IPS-18c (cell line): ENCODE data around the gene MPPED1.

Experiments used
- H3K4me3 ChIP-seq: 2 replicates; pipeline ENCODE4 v1.7.0; 2013; ENCODE audit warnings: low read depth, mild to moderate bottlenecking, low read length, moderate library complexity; ENCODE audit not compliant: insufficient read depth
- H3K9me3 ChIP-seq: one replicate; pipeline ENCODE4 v1.6.1; 2013; ENCODE audit warnings: mild to moderate bottlenecking, low read length, moderate library complexity; ENCODE audit not compliant: control insufficient read depth, insufficient read depth

The MPPED1 gene

DNA sequence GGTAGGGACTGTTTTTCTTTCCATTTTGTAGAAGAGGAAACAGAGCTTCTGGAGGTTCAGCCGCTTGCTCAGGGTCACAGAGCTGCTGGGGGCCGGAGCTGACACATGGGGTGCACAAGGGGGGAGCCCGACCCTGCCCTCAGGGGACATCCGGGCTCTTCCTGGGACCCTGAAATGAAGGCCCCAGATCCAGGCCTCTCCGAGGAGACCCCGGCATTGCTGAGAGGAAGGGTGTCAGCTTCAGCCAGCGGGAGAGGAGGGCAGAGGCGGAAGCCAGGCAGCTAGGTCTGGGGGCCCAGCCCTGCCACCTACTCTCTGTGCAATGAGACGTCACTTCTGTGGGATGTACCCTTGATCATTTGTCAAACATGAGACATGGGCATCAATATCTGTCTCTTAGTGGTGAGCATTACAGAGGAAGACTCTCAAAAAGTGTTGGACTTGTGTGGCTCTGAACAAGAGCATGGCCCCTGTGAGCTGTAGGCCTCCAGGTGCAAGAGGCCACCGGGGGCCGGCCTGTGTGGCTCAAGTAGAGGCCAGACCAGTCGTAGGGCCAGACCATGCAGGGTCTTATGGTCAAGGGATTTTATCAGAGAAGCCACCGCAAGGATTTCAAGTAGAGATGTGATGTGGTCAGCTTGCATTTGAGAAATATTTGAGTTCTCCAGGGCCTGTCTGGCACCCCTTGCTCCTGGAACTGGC is 10.3 kb downstream of the MPPED1 start:
- H3K9me3 ChIP-seq, result no peaks in the 10 kb centered on the region
- no peak overlapping the region for H3K4me3 ChIP-seq

DNA sequence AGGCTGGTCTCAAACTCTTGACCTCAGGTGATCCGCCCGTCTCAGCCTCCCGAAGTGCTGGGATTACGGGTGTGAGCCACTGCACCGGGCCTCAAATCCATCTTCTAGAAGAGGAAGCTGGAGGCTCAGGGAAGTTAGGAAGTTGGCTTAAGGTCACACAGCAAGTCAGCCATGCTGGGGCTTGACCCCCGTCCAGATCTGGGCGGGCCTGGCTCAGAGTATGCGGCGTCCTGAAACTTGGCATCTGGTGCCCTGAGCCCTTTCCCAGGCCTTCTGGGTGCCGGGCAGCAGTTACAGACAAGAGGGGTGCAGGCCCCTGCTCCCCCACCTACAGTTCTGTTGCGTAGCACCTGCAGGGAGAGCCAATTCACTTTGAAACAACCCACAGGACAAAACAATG is 11.2 kb downstream of the MPPED1 start:
- Histone ChIP-seq H3K9me3 (no peaks in the 10 kb centered on the region), H3K4me3 (no peak overlapping the region)

DNA sequence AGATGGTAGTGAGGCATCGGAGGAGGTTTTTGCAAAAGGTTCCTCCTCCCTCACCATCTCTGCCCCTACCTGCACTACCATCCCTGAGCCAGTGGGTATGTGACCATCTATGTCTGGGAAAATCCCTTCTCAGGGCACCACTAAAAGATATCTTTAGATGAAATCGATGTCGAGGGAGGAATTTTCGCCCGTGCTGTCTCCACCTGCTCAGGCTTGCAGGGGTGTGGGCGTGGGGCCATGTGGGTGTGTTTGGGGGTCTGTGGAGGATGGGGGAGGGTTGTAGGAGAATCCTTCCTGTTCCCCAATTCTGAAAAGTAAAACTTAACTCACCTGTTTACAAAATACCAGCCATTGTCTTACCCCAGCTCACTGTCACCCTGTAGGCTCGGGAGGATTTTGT is 12.4 kb downstream of the MPPED1 start:
- no peak overlapping the region for H3K4me3 ChIP-seq
- H3K9me3 ChIP-seq, result no peaks in the 10 kb centered on the region

DNA sequence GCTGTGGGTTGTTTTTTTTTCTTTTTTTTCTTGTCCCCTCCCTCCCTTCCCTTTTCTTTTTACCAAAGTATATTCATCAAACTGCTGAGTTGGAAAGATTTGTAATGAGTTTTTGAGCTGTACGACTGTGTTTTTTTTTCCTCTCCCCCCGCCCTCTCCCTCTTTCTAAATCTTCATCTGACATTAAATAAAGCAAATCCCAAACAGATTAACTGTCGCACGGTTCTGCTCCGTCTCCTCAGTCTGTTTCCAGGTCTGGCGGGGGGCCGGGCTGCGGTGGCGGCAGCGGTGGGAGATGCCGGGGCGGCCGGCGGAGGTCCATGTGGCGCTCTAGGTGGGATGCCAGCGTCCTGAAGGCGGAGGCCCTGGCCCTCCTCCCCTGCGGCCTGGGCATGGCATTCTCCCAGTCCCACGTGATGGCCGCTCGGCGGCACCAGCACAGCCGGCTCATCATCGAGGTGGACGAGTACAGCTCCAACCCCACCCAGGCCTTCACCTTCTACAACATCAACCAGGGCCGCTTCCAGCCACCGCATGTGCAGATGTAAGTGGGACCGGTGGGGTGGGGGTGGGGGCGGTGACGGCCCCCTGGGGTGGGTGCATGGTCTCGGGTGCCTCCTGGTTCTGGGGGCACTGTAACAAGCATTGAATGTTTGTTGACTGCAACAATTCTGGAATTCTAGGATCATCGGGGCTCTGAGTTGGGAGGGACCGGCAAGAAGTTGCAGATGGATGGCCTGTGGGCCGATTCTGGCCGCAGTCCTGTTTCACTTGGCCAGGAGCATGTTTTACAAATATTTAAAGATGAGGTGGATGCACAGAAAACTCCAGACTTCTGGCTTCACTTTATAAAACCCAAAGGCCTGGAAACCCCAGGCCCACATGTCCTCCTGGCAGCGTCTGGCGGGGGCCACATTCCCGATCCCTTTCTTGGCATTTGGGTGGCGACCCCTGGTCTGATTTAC is 13.1 kb downstream of the MPPED1 start:
- Histone ChIP-seq H3K4me3 (no peak overlapping the region), H3K9me3 (no peaks in the 10 kb centered on the region)

DNA sequence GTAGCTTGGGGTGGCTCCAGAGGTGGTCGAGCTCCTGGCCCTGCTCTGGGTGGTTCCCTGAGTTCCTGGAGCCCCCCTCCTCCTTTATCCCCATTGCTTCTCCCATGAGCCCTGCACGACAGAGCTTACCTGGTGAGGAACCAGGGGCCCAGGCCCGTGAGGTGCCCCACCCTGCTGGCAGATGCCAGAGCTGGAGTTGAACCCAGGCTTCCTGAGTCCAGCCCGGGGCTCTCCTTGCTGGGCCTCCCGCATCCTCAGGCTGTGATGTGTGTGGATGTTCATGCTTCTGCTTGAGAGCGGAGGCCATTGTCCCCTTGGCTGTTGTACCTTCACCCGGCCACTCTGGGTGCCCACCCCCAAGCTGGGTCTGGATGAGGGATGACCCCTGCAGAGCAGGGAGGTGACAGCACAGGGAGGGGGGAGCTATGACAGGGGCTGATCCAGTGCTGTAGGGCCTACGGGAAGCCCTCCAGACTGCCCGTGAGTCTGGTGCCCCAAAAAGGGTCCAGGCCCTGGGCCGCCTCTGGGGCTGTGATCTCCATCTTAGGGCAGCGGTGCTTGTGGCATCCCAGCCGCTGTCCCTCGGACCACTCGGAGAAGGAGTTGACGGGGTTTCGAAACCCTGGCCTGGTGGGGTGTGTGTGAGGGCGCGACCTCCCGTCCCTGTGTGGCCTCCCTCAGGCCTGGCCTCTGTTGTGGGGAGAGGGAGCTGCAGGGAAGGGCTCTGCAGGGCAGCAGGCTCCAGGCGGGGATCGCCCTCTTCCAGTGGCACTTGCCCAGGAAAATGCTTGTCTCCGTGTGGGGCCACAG is 14.4 kb downstream of the MPPED1 start:
- Histone ChIP-seq H3K4me3 (no peak overlapping the region), H3K9me3 (no peaks in the 10 kb centered on the region)

DNA sequence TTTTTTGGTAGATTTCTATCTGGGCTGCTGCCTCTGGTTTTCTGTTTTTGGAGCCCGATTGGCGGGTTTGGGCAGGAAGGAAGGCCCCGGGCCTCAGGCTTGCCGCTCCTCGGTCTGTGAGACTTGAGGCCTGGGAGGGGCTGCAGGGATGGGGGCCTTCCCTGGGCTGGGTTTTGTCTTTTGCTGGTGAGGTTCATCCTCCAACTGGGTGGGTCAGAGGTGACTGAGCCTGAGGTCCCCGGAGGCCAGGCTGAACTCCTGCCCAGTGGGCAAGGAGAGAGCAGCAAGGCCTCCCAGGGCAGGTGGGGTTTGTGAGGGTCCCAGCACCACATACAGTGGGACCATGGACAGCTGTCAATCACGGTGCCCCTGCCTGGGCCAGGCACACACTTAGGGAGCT is 15.0 kb downstream of the MPPED1 start:
- H3K4me3 ChIP-seq, result no peak overlapping the region
- no peaks in the 10 kb centered on the region for H3K9me3 ChIP-seq

DNA sequence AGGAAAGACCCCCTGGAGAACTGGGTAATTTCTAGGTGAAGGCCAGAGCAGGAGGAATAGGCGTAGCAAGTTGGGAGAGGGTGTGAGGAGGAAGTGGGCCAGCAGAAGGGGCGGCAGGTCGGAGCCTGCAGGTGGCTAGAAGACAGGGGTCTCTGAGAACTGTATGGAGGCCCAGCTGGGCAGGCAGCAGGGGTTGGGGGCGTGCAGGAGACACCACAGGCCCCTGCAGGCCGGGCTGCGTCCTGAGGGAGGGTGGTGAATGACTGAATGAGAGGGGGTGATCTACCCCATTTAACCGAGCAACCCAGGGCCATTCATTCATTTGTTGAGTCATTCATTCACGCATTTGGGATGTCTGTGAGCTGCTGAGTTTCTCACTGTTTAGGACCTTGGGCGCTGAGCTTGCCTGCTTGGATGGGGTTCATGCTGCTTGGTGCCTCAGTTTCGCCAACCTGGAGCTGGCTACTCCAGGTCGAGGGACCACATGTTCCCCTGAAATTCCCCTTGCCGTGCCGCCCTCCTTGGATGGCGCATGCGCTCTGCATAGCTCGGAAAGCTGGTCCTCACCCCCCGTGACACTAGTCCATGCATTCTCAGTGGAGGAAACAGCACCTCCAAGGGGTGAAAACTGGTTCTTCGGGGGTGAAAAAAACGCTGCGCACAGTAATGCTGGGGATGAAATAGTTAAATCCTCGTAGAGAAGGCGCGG is 15.6 kb downstream of the MPPED1 start:
- Histone ChIP-seq H3K9me3 (no peaks in the 10 kb centered on the region), H3K4me3 (no peak overlapping the region)

DNA sequence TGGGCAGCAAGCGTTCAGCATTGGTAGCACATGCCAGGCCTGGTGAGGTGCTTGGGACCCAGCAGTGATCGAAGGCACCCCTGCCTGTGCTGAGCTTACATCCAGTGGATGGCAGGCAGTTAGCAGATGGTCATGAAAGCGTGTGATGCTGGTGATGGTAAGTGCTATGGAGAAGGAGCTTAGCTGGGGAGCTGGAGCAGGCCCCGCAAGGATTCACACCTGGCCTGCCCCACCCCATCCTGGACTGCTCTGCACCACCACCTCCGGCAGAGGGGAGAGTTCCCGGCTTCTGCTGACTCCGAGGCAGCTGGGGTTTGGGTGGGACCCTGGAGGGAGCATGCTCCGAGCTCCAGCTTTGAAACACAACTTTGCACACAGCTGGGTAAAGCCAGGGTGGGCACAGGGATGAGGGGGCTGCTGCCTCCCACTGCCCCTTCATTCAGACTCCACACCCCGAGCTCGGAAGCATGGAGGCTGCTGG is 16.2 kb downstream of the MPPED1 start:
- Histone ChIP-seq H3K9me3 (no peaks in the 10 kb centered on the region), H3K4me3 (no peak overlapping the region)

DNA sequence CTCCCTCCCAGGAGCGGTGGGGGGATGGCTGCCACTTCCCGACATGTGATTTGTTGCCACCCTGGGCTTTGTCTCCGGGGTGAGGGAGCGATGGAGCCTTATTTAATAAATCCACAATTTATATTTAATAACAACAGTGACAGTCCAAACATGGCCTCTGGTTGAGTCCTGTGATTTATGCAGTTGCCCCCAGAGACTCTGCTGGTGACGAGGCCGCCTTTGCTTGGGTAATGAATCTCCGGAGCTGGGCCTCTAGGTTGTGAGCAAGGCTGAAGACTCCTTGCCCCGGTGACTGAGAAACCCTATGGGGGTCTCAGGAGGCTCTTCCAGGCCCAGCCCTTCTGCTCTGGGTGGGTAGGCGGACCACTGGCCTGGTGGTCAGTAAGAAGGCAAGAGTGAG is 16.7 kb downstream of the MPPED1 start:
- Histone ChIP-seq H3K9me3 (no peaks in the 10 kb centered on the region), H3K4me3 (no peak overlapping the region)

DNA sequence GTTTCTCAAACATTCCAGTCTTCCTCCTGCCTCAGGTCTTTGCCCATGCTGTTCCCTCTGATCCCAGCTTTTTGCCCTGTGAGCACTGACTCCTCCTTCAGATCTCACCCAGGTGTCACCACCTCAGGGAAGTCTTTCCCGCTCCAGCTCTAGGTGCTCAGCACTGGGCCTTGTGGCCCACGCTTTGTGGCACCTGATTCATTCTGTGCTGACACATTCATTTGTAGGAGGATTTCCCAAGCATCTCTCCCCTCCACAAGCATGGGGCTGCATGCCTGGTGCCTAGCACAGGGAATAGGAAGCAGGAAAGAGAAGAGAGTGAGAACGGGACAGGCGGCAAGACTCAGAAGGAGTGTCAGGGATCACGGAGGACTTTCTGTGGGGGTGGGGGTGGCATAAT is 17.6 kb downstream of the MPPED1 start:
- Histone ChIP-seq H3K9me3 (no peaks in the 10 kb centered on the region), H3K4me3 (no peak overlapping the region)

DNA sequence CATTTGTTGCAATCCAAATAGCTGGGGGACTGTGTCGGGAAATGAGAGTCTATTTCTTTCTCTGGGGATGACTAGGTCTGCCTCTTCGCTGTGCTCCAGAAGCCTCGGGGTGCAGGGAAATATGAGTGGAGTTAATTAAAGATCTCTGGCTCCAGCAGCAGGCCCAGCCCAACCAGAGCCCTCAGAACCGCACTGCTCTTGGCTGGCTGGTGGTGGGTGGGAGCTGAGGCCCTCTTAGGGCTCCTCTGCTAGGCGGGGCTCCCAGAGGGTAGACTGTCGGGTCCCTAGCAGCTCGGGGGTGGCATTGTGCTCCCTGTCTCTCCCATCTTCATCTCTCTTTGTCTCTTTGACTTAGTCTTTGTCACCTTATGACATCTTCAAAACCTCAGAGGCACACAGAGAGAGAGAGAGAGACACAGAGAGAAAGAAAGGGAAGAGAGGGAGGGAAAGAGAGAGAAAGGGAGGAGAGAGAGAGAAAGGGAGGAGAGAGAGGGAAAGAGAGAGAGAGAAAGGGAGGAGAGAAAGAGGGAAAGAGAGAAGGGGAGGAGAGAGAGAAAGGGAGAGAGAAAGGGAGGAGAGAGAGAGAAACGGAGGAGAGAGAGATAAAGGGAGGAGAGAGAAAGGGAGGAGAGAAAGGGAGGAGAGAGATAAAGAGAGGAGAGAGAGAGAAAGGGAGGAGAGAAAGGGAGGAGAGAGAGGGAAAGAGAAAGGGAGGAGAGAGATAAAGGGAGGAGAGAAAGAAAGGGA is 20.2 kb downstream of the MPPED1 start:
- H3K9me3 ChIP-seq, result no peaks in the 10 kb centered on the region
- no peak overlapping the region for H3K4me3 ChIP-seq

DNA sequence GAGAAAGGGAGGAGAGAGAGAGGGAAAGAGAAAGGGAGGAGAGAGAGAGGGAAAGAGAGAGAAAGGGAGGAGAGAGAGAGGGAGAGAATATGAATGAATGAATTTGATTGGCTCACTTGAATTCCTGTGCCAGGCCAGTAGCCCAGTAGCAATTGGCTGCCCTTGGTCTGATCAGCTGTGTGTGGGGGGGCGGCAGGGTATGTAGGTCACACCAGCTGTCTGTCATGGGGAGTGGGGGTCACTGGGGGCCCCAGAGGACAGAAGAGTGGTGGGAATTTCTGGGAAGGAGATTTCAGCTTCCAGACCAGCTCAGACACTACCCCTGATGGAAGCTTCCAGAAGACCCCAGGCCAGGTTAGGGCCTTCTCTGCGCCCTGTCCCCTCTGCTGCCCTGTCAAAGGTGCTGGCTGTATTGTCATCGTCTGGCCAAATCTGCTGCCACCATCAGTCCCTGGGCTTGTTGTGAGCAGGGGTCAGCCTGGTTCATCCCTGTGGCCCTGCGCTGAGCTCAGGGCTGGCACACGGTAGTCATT is 21.1 kb downstream of the MPPED1 start:
- Histone ChIP-seq H3K4me3 (no peak overlapping the region), H3K9me3 (no peaks in the 10 kb centered on the region)

DNA sequence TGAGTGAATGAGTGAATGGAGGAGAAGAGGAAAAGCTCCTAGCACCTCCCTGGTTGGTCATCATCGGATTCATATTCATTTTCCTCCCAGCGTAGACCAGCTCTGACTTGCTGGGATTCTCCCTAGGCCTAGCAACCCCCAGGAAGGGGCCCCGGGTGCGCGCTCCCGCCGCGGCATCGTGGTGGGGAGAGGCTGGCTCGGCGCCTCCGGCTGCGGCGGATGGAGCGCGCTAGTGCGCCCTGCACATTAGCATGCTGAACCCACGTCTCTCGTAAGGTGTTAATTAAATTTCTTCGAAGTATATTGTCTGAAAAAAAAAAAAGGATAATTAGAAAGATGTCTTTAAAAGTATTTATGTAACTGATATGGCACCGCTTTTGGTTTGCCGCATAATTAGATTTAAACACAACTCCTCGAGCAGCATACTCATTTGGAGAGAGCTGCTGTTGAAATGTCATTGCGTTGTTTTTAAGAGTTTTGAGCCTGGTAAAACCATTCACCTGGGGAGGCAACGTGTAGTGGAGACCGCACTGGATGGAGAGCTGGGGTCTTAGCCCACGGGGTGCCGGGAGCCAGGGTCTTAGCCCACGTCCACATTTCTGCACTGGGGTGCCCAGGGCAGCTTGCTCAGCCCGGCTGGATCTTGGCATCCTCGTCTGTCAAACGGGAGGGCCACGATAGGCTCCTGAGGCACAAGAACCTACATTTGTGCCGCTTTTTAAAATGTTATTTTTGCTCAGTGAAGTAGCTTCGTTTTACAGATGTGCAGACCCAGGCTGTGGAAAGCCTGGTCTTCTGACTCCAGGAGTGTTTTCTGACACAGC is 21.8 kb downstream of the MPPED1 start:
- Histone ChIP-seq H3K4me3 (no peak overlapping the region), H3K9me3 (no peaks in the 10 kb centered on the region)

DNA sequence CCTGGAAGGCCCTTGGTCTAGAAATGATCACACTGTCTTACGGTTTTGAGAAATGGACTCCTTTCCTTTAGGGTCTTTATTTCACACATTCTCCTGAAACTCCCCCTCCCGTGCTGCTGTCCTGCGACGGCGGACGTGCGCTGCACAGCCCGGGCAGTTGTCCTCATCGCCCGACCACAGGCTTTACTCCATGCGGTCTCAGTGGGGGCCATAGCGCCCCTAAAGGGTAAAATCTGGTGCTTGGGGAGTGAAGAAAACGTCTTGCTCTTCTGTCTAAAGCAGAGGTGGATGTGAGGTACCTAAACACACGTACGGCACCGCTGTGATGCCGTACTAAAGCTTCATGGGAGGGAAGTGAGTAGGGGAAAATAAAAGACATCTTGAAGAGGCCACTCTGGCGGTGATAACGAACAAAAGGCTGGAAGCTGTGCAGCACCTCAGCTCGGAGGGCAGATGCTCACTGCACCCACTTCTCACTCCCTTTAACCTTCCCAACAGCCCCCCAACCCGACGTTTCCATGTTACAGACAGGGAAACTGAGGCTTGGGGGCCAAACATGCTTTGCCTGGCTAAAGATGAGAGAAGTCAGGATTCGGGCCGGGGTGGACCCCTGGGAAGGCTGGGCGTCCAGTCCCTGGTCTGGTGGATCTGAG is 22.6 kb downstream of the MPPED1 start:
- no peak overlapping the region for H3K4me3 ChIP-seq

DNA sequence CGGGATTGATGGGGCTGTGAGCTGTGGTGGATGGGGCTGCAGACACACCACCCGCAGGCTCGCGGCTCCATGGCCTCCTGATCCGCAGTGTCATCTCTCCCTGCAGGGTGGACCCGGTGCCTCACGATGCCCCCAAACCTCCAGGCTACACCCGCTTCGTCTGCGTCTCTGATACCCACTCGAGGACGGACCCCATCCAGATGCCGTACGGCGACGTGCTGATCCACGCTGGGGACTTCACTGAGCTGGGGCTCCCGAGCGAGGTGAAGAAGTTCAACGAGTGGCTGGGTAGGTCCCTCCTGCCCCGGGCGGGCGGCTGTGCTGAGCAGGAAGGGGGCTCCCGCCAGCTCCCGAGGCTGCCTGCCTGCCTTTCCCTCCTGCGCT is 23.1 kb downstream of the MPPED1 start:
- Histone ChIP-seq H3K4me3 (no peak overlapping the region), H3K9me3 (no peaks in the 10 kb centered on the region)

More for the DNA sequence above, 22.6 kb downstream of the MPPED1 start:
- H3K9me3 ChIP-seq, result no peaks in the 10 kb centered on the region
